IPS-NIHi7 (cell line): ENCODE data around the gene ERVH48-1.
"Not testable (repeated sequence)": the region's sequence is repeated elsewhere in the genome, so short reads cannot be mapped to it uniquely, and the experiment has no call there.

ENCODE experiments used
- DNase-seq: peaks from one replicate; pipeline ENCODE4 v3.0.0; 2012; ENCODE audit warnings: mixed read lengths; ENCODE audit errors: extremely low spot score

The ERVH48-1 gene

DNA sequence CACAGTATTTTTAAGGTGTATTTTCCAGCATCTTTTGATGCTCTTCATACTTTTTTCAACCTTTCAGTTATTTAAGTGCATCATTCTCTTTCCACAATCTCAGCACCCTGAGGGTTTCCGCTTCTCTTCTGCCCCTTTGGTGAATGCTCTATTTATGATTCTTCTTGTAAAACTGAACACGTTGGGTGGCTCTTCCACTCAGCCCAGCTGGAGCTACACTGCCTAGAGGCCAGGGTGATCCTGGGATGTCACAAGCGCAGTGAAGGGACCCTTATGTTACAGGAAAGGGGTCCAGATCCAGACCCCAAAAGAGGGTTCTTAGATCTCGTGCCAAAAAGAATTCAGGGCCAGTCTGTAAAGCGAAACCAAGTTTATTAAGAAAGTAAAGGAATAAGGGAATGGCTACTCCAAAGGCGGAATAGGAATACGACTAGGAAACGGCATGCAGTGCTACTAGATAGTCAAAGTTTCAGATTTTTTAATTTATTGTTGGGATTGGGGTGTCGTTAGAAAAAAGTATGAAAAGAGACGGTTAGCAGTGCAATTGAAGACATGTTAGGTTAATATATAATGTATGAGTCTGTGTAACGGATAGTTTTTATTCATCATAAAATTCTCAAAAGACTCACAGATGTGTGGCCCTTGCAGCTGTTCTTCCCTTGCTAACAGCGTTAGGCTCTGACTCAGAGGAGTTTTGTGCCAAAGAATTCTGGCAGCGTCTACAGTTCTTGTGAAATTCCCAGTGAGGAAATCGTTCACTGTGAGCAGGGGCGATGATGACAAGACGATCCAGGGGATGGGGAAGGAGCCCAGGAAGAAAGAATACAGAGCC lies 14.4 kb upstream of the ERVH48-1 start:
- DNase-seq, result no peak

DNA sequence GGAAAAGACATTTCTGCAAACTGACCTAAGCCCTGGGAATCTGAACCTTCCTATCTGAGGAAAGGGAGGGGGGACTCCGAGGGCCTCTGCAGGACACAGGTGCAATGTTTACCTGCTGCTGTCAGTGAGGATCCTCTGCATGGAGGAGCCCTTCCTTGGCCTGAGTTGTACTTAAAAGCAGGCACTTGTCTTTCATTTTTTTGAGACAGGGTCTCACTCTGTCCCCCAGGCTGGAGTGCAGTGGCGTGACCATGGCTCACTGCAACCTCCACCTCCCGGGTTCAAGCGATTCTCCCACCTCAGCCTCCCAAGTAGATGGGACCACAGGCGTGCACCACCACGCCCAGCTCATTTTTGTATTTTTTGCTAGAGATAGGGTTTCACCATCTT lies 13.2 kb upstream of the ERVH48-1 start:
- DNase-seq, result peak; percentile 43

DNA sequence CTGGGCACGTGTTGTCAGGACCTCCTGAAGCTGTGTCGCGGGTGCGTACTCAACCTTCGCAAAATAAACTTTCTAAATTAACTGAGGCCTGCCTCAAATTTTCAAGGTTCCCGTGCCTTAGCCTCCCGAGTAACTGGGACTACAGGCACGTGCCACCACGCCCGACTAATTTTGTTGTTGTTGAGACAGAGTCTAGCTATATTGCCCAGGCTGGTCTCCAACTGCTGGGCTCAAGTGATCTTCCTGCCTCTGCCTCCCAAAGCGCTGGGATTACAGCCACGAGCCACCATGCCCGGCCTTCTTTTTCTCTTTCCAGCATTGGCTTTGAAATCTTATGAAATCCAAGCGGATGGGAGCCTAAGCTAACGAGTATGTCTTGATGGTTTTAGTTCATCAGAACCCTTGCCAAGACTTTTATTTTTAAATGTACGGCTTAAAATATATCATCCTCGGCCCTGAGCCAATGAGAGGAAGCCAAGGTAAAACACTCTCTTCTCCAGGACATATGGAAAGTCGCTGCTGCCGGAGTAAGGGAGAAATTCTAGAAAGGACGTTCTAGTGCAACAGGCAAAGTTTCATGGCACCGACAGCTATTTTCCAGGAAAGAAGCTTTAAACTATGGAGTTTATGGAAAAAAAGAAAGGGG lies 12.7 kb upstream of the ERVH48-1 start:
- DNase-seq, result no peak

DNA sequence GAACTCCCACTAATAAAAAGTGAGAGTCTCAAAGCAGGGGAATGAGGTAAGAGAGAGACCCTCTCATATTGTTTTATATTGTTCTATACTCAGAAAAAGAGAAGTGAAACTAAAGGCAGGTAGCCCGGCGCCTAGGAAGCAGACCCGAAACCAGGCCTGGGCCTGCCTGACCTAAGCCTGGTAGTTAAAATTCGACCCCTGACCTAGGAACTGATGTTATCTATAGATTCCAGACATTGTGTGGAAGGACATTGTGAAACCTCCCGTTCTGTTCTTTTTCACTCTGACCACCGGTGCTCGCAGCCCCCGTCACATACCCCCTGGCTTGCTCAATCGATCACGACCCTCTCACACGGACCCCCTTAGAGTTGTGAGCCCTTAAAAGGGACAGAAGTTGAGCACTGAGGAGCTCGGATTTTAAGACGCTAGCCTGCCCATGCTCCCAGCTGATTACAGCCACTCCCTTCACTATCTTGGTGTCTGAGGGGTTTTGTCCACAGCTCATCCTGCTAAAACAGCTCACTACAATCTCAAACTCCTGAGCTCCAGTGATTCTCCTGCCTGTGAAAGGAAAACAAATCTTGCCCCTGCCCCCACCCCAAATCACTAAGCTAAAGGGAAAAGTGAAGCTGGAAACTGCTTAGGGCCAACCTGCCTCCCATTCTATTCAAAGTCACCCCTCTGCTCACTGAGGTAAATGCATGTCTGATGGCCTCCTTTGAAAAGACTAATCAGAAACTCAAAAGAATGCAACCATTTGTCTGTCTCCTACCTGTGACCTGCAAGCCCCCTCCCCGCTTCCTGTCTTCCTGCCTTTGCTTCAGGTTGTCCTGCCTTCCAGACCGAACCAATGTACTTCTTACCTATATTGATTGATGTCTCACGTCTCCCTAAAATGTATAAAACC lies 11.9 kb upstream of the ERVH48-1 start:
- not testable (repeated sequence) for DNase-seq

DNA sequence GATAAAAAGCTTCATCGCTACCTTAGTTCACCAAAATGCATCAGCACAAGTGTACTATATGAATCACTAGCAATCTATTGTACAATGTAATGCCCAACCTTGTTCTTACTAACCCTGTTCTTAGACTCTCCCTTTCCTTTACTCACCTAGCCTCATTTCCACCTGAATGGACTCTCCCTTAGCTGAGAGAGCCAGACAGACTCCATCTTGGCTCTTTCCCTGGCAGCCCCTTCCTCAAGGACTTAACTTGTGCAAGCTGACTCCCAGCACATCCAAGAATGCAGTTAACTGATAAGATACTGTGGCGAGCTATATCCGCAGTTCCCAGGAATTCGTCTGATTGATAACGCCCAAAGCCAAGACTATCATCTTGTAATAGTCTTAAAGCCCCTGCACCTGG lies 10.9 kb upstream of the ERVH48-1 start:
- DNase-seq, result not testable (repeated sequence)

DNA sequence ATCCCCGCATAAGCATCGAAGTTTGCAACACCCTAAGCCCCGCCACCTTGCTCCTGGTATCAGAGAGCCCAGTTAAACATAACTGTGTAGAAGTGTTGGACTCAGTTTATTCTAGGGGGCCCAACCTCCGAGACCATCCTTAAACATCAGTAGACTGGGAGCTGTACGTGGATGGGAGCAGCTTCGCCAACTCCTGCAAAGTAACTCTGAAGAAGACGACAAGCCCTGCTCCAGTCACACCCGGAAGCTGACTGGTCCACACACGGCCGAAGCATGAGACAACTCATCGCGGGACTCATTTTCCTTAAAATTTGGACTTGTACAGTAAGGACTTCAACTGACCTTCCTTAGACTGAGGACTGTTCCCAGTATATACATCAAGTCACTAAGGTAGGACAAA lies 8.5 kb upstream of the ERVH48-1 start:
- not testable (repeated sequence) for DNase-seq

DNA sequence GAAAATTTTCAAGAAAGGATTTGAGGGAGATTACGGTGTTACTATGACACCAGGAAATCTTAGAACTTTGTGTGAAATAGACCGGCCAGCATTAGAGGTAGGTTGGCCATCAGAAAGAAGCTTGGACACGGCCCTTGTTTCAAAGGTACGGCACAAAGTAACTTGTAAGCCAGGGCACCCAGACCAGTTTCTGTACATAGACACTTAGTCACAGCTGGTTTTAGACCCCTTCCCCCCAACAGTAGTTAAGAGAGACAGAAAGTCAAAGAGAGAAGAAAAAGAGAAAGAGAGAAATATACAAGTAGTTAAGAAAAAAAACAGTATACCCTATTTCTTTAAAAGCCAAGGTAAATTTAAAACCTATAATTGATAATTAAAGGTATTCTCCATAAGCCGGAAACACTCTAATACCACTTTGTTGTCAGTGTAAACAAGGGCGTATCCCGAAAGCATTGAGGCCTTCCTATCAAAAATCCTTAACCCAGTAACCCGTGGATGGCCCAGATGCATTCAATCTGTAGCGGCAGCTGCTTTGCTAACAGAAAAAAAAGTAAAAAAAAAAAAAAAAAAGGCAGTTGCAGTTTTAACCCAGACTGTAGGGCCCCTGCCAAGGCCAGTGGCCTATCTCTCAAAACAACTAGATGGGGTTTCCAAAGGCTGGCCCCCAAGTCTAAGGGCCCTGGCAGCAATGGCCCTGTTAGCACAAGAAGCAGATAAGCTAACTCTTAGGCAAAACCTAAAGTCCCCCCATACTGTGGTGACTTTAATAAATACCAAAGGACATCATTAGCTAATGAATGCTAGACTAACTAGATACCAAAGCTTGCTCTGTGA lies 7.9 kb upstream of the ERVH48-1 start:
- not testable (repeated sequence) for DNase-seq

DNA sequence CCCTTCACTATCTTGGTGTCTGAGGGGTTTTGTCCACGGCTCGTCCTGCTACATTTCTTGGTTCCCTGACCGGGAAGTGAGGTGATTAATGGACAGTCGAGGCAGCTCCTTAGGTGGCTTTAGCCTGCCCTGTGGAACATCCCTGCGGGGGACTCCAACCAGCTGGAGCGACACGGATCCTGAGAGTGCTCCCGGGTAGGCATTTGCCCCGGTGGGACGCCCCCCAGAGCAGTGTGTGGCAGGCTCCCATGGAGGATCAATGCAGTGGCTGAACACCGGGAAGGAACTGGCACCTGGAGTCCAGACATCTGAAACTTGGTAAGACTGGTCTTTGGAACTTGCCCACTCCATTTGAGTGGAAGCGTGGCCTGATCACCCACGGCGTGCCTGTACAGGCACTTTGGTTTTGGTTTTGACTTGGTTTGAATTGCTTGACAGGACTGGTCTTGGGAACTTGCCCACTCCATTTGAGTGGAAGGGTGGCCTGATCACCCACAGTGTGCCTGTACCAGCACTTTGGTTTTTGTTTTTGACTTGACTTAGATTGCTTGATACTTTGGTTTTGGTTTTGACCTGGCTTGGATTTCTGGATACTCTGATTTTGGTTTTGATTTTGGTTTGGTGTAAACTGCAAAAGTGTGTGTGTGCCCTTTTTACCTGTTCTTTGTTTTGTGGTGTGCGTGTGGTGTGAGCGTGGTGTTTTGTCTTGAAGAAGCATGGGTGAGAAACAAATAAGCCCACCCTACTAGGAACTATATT lies 7.1 kb upstream of the ERVH48-1 start:
- DNase-seq, result not testable (repeated sequence)

DNA sequence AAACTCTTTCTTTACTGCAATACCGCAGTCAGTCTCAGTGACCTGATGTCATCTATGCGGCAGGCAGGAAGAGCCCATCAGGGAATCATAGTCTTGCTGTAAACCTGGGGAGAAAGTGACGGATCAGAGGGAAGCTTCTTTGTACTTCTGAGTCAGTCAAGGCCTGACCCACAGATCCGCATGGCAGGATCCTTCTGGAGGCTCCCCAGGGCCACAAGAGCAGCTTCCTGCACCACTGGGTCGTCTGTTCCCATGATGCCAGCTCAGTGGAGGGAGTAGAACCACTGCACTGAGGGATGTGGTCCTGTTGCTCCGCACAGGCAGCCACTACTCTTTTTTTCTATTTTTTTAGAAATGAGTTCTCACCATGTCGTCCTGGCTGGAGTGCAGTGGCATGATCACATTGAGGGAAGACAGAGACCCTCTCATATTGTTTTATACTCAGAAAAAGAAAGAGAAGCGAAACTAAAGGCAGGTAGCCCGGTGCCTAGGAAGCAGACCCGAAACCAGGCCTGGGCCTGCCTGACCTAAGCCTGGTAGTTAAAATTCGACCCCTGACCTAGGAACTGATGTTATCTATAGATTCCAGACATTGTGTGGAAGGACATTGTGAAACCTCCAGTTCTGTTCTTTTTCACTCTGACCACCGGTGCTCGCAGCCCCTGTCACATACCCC lies 6.3 kb upstream of the ERVH48-1 start:
- peak; percentile 13 for DNase-seq

DNA sequence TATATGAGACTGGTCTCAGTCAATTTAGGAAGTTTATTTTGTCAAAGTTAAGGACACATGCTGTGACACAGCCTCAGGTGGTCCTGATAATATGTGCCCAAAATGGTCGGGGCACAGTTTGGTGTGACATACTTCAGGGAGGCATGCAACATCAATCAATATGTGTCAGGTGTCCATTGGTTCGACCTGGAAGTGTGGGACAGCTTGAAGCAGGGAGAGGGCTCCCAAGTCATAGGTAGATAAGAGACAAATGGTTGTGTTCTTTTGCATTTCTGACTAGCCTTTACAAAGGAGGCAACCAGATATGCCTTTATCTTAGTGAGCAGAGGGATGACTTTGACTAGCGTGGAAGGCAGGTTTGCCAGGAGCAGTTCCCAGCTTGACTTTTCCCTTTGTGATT lies 4.5 kb upstream of the ERVH48-1 start:
- DNase-seq, result no peak

DNA sequence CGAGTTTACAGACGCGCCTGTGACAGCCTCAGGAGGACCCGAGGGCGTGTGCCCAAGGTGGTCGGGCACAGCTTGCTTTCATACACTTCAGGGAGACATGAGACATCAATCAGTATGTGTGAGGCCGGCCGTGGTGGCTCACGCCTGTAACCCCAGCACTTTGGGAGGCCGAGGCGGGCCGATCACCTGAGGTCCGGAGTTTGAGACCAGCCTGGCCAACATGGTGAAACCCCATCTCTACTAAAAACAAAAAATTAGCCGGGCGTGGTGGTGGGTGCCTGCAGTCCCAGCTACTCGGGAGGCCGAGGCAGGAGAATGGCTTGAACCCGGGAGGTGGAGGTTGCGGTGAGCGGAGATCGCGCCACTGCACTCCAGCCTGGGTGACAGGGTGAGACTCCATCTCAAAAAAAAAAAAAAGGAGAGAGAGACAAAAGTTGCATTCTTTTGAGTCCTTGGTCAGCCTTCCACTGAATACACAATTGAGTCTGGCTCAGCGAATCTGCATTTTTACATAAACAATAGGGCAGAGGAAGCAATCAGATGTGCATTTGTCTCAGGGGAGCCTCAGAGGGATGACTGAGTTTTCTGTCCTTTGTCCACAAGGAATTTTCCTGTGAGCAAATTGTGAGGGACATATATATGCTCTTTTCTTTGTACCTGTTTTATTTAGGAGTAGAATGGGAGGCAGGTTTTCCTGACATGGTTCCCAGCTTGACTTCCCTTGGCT lies 2.2 kb upstream of the ERVH48-1 start:
- not testable (repeated sequence) for DNase-seq

DNA sequence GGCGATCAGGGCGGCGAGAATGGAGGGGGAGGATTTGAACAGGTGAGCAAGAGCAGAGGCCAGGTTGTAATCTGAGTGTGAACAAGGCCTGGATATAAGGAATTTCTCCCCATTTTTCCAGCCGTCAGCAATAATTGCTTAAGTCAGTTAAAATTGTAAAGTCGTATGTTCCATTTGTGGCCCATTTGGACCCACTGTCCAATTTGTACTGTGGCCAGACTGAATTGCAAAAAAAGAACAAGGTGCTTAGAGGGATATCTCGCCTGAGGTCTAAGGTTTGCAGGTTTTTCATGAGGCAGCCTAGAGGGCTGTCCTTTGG lies 1.0 kb downstream of the ERVH48-1 start:
- no peak for DNase-seq

DNA sequence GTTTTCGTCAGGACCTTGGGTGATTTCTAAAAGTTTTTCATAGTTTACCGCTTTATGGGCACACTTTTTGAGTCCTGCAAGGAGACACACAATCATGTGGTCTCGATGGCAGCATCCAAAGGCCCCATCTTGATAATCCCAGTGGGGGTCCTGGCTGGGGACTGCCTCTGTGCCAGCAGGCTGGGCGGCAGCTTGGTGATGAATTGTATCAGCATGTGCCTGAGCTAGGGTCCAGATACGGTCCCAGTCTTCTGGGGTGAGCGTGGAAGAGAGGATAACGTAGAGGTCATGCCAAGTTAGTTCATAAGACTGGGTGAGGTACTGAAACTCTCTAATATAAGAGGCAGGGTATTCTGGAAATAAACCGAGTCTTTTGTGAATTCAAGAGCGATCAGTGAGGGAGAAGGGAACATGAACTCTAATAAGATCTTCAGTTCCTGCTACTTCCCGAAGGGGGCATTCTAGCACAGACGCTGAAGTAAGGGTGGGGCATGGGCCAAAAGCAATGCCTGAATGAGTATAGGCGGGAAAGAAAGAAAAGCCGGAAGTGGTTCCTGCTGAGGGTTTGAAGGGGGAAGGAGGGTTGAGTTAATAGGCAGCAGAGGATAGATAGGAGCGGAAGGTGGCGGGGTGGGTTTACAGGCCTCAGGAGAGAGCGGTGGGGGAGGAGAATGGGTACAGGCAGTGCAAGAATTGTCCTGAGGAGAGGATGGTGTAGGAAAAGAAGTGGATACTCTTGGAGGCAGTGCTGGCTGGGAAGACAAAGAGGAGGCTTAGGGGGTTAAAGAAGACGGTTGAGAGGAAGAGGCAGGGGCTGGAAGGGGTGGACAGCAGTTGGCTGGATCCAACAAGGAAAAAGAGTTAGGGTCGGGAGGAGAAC lies 1.6 kb downstream of the ERVH48-1 start:
- DNase-seq, result peak; percentile 89

DNA sequence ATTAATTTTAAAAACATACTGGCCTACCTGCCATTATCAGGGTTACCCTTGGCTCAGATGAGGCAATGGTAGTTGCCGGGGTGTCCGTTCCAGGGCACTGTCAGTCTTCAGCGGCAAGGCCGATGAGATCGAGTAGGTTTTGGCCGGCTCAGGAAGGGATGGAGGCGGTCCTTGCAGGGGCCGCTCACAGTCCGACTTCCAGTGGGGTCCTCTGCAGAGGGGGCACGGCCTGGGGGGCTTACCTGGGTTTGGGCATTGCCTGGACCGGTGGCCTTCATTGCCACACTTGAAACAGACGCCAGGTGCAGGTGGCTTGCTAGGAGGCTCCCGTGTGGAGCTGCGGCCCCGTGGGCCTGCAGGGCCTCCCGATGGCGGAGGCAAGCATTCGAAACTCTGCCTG lies 2.5 kb downstream of the ERVH48-1 start:
- DNase-seq, result no peak

DNA sequence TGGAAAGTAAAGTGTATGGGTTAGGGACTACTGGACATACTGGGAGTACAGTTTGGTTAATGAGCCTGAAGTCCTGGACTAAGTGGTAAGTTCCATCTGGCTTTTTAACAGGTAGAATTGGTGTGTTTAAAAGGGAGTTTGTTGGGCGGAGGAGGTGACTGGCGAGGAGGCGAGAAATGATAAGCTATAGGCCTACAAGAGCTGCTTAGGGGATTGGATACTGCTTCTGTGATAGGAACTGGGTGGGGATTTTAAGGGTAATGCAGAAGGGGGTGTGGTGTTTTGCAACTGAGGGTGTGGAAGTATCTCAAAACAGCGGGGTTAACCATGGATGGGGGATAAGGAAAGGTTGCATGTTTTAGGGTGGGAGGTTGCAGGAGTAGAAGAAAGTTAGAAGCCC lies 3.5 kb downstream of the ERVH48-1 start:
- DNase-seq, result no peak

DNA sequence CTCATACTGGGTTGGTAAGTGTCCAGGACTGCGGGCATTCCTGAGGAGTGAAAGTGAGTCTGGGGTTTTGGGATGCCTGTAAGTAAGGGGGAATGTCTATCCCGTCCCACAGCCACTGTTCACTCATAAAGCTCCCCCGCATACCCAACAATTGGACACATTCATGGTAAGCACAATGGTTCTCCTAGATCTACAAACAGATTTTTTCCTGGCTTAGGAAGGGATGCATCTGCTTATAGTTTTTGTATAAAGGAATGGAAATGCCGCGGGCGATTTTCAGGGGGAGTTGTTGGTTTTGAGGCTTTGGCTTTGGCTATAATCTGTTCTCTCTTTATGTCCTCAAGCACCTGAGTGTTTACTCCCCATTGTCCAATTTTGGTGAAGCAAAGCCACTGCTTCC lies 7.1 kb downstream of the ERVH48-1 start:
- no peak for DNase-seq

DNA sequence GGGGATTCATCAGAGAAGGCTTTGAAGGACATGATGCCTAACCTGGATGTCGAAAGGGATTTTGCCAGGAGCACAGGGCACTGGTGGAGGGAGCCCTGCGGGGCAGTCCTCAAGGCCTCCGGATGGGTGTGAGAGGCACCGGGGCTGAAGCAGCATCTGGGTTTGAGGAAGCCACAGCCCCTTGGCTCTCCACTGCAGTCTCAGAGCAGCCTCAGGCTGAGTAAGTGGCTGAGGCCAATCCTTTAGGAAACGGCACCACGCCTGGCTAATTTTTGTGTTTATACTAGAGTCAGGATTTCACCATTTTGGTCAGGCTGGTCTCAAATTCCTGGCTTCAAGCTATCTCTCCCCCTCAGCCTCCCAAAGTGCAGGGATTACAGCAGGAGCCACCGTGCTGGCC lies 12.0 kb downstream of the ERVH48-1 start:
- DNase-seq, result no peak

DNA sequence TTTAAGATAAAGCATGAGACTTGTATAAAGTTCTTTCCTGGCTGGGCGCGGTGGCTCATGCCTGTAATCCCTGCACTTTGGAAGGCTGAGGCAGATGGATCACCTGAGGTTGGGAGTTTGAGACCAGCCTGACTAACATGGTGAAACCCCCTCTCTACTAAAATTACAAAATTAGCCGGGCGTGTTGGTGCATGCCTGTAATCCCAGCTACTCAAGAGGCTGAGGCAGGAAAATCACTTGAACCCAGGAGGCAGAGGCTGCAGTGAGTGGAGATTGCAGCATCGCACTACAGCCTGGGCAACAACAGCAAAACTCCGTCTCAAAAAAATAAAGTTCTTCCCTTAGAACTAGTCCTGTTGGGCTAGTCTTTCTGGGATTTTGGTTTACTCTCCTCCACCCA lies 13.5 kb downstream of the ERVH48-1 start:
- DNase-seq, result not testable (repeated sequence)

DNA sequence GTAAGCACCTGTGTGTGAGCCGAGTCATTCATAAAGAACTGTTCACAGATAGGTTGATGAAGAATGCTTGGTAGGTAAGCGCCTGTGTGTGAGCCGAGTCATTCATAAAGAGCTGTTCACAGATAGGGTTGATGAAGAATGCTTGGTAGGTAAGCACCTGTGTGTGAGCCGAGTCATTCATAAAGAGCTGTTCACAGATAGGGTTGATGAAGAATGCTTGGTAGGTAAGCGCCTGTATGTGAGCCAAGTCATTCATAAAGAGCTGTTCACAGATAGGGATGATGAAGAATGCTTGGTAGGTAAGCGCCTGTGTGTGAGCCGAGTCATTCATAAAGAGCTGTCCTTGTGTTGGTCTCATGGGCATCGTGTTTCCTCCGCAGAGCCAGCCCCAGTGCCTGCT lies 16.9 kb downstream of the ERVH48-1 start:
- not testable (repeated sequence) for DNase-seq
